Ascending aorta (tissue), 2 donors: Measurements from ENCODE around the gene TEDDM1. TPM values are rescaled to one million over a fixed set of nuclear protein-coding genes. Genes with fewer than 3 reads are reported as not detected.

Source experiments
- DNase-seq, 2 donors: peaks; one replicate each; pipeline ENCODE4 v3.0.0-alpha.2; 2019; ENCODE audit warnings: low spot score in 2 of 2
- H3K27ac ChIP-seq, 2 donors: fragments of 200-600 bp; sonication (generic); one replicate each; pipeline ENCODE4 v1.5.1; 2016 to 2017; ENCODE audit warnings: mild to moderate bottlenecking in 1 of 2
- H3K27me3 ChIP-seq: fragments of 200-600 bp; sonication (generic); one replicate; pipeline ENCODE4 v1.5.1; 2017
- H3K36me3 ChIP-seq, 2 donors: fragments of 200-600 bp; sonication (generic); one replicate each; pipeline ENCODE4 v1.5.1; 2016
- H3K4me1 ChIP-seq, 2 donors: fragments of 200-600 bp; sonication (generic); one replicate each; pipeline ENCODE4 v1.5.1; 2016 to 2017; ENCODE audit warnings: mild to moderate bottlenecking in 1 of 2
- H3K4me3 ChIP-seq, 2 donors: fragments of 200-600 bp; sonication (generic); one replicate each; pipeline ENCODE4 v1.5.1; 2016 to 2017; ENCODE audit warnings: mild to moderate bottlenecking in 1 of 2
- H3K9me3 ChIP-seq, 2 donors: fragments of 200-600 bp; sonication (generic); one replicate each; pipeline ENCODE4 v1.5.1; 2016
- intact Hi-C: fragments of 100-400 bp; cut with DNase I; formaldehyde crosslinking; loops from one replicate; pipeline ENCODE4 v1.15.1; 2023
- total RNA-seq: library from RNA; depleted of rRNA; stranded (reverse); fragments of >200 nt; gene quantifications from one replicate; pipeline ENCODE4 v1.1.0, GENCODE V29; 2016
- TF ChIP-seq, protein P1 (sequence below), 3 experiments: fragments of 200-600 bp in 2 of 3; fragments of 450-650 bp in 1 of 3; sonication (generic) in 2 of 3; IDR thresholded peaks; one replicate each; pipeline ENCODE4 v1.5.1; 2016 to 2019; ENCODE audit warnings: antibody characterized with exemption in 3 of 3, mild to moderate bottlenecking in 1 of 3, moderate library complexity in 1 of 3

Gene TEDDM1
- total RNA-seq, 1 donor from 2014 or later: not detected

DNA sequence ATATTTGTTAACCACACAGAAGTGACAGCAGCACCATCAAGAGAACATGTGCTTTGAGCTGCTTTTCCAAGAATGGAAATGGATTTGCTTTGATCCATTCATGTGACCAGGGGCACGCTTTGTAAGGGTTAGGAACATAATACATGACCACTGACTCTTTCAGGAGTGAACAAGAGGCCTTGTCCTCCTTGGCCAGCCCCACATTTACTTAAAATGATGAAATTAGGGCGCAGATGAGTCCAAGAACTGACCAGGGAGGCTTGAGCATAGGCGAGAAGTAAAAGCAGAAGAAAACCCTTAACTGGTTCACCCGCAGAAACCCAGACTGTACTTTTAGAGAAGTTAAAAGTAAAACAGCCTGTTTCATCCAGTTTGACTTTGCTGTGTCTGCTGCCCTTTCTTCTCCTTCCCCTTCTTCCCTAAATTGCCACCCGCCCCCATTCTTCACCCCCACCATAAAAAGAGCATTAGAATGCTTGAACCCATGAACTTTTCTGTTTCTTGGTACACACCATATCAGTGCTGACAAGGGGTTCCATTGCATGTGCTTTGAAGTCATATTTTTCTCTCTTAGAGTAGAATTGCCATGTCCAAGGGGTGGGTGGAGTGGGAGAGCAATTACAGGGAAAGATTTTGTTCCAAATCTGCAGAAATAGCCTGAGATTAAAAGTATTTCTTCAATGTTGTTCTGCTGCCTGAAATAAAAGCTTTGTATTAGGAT lies 6.3 kb downstream of the TEDDM1 start:
- H3K27me3 ChIP-seq: no peaks in the 10 kb centered on the region
- TF ChIP-seq, protein P1, sequence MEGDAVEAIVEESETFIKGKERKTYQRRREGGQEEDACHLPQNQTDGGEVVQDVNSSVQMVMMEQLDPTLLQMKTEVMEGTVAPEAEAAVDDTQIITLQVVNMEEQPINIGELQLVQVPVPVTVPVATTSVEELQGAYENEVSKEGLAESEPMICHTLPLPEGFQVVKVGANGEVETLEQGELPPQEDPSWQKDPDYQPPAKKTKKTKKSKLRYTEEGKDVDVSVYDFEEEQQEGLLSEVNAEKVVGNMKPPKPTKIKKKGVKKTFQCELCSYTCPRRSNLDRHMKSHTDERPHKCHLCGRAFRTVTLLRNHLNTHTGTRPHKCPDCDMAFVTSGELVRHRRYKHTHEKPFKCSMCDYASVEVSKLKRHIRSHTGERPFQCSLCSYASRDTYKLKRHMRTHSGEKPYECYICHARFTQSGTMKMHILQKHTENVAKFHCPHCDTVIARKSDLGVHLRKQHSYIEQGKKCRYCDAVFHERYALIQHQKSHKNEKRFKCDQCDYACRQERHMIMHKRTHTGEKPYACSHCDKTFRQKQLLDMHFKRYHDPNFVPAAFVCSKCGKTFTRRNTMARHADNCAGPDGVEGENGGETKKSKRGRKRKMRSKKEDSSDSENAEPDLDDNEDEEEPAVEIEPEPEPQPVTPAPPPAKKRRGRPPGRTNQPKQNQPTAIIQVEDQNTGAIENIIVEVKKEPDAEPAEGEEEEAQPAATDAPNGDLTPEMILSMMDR (IDR thresholded peaks at IDR 0.05): no peak
- H3K4me1 ChIP-seq: peaks cover 0 to 13% of the 10 kb centered on the region in 2 donors
- no peak overlapping the region for H3K4me3 ChIP-seq
- no peak for DNase-seq
- H3K36me3 ChIP-seq: peaks cover 4 to 11% of the 10 kb centered on the region in 2 donors
- no peak overlapping the region for H3K27ac ChIP-seq
- intact Hi-C loops: loop anchor here (5.0 to 10.0 kb wide), 4 partner anchors 197 to 1239 kb away; partner anchors contain the start of genes NPL and SMG7
- H3K9me3 ChIP-seq: no peaks in the 10 kb centered on the region

DNA sequence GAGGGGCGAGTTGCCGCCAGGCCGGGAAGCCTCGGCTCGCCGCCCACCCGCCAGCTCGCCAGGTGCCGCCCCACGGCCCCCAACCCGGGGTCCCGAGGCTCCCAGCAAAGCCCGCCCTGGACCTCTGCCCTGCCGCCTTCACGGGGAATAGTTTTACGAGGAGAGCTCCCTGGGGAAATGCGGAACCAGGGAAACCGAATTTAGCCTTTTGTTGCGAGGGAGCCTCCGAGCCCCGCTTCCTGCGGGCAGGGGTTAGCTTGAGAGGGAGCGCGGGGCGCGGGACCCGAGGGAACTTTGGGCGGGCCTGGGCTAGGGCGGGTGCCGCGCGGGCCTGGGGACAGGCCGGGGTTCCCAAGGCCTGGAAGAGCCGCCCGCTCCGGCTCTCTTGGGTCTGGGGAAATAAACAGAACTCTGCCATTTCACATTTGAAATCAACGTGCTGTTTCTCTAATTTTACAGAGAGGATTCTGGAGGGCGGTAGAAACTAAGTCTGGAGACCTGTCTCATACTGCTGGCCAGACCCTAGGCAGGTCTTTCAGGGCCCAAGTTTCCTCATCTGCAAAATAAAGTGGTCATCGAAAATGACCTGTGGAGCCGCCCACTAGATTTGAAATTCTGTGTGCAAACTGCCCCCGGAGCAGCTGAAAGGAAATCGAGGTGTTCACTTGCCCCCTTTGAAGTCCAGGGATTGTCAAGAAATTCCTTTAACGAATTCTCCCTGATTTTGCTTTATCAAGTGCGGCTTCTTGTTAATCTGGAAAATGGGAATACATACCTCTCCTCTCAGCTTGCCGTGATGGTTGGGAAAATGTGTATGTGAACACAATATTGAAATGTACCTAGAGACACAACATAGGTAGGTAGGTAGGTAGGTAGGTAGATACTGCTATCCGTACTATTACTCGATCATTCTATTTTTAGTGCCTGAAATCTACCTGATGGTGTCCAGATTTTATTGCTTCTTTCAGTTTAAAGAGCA lies 8.1 kb downstream of the TEDDM1 start:
- no peaks in the 10 kb centered on the region for H3K27me3 ChIP-seq
- peak overlapping the region; percentile 90 to 92 for H3K4me3 ChIP-seq
- intact Hi-C loops: loop anchor here (1.0 to 10.0 kb wide), 6 partner anchors 195 to 1238 kb away; partner anchors contain the start of genes NPL and SMG7
- H3K27ac ChIP-seq: peak overlapping the region; percentile 94 to 98
- peak in 1 of 2 donors; percentile 79 for DNase-seq
- H3K4me1 ChIP-seq: peaks cover 0 to 24% of the 10 kb centered on the region in 2 donors
- peaks cover 17 to 29% of the 10 kb centered on the region in 2 donors for H3K36me3 ChIP-seq
- TF ChIP-seq, protein P1 (IDR thresholded peaks at IDR 0.05): no peak
- no peaks in the 10 kb centered on the region for H3K9me3 ChIP-seq

DNA sequence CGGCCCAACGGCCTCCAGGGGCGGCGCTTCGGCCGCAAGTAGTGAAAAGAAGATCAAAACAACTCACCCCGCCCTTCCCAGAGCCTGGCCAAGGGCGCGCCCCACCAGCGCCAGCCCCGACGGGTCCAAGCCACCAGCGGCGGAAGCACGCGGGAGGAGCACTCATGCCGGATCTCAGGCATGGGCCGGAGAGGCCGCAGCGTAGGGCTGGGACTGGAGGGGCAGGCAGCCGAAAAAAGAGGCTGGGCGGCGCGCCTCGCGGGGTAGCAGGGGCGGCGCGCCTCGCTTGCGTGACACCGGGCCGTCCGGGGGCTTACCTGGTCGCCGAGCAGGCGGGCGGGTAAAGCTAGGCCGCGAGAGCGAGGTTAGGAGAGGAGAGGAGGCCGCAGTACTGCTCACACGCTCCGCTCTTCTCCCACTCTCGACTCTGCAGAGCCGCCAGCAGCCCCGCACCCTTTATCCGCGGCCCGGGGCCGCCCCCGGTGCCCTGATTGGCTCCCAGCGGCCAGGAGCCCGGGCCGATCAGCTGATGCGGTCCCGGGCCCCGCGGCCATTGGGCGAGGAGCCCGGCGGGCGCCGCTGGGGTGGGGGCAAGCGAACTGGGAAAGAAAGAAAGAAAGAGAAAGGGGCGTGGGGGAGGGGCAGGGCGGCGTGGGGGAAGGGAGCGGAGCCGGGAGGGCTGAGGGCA lies 9.0 kb downstream of the TEDDM1 start, which contains the start of gene GLUL:
TSS of gene GLUL (minus strand) at position 429 of the 688 bp plus-strand sequence. CDS start 3,053 bp downstream, outside the sequence.
- no peaks in the 10 kb centered on the region for H3K9me3 ChIP-seq
- peak; percentile 91 to 96 for DNase-seq
- no peaks in the 10 kb centered on the region for H3K27me3 ChIP-seq
- H3K36me3 ChIP-seq: peaks cover 26 to 38% of the 10 kb centered on the region in 2 donors
- intact Hi-C loops: loop anchor here (1.0 to 10.0 kb wide), 8 partner anchors 43 to 1237 kb away; partner anchors contain the start of genes NPL and SMG7
- TF ChIP-seq, protein P1 (IDR thresholded peaks at IDR 0.05): peak in 1 of 3 experiments; percentile 14
- peak within 1 kb of the TSS; percentile 94 to 98 for H3K27ac ChIP-seq
- peak within 1 kb of the TSS; percentile 90 to 92 for H3K4me3 ChIP-seq
- peaks cover 4 to 18% of the 10 kb centered on the region in 2 donors for H3K4me1 ChIP-seq

DNA sequence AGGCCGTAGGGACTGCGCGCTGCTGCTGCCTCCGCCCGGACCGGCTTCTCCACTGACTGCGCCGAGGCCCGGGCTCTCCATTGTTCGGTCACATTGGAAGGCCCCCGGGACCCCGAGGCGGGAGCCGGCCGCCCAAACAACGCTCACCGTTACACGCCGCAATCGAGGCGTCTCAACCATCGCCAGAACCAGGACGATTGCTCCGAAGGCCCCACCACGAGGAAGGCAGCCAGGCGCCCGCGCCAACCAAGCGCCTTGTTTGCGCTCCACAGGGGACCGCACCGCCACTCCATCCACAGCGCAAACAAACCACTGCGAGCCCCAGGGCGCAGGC lies 9.5 kb downstream of the TEDDM1 start:
- no peaks in the 10 kb centered on the region for H3K9me3 ChIP-seq
- peak overlapping the region; percentile 94 to 98 for H3K27ac ChIP-seq
- peaks cover 31 to 43% of the 10 kb centered on the region in 2 donors for H3K36me3 ChIP-seq
- H3K4me3 ChIP-seq: peak overlapping the region; percentile 90 to 92
- intact Hi-C loops: loop anchor here (2.0 to 10.0 kb wide), 6 partner anchors 42 to 1236 kb away; partner anchors contain the start of genes NPL and SMG7
- TF ChIP-seq, protein P1 (IDR thresholded peaks at IDR 0.05): peak in 1 of 3 experiments; percentile 13
- H3K27me3 ChIP-seq: no peaks in the 10 kb centered on the region
- peaks cover 4 to 16% of the 10 kb centered on the region in 2 donors for H3K4me1 ChIP-seq
- no peak for DNase-seq
